ENCODE measurements around the gene HEMK1.

Gene HEMK1

DNA sequence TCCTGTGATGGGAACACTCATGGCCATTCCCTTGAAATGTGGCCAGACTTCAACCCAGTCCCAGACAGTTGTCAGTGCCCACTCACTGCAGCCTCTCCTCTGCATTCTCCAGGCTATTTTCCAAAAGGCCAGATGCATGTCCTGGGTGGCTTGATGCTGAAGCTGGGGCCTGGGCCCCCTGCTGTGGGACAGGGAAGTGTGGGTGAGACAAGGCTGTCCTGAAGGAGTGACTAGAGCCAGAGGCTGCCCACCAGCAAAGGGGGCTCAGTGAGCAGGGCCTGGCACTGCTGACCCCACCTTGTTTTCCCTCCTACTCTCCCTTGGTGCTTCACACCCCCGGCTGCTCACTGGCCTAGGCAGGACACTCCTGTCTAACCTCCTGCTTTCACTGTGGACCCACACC, 30.4 kb downstream of the HEMK1 start:
- DNase-seq (ENCODE audit: low spot score) = no peak
- no peak for FAIRE-seq

DNA sequence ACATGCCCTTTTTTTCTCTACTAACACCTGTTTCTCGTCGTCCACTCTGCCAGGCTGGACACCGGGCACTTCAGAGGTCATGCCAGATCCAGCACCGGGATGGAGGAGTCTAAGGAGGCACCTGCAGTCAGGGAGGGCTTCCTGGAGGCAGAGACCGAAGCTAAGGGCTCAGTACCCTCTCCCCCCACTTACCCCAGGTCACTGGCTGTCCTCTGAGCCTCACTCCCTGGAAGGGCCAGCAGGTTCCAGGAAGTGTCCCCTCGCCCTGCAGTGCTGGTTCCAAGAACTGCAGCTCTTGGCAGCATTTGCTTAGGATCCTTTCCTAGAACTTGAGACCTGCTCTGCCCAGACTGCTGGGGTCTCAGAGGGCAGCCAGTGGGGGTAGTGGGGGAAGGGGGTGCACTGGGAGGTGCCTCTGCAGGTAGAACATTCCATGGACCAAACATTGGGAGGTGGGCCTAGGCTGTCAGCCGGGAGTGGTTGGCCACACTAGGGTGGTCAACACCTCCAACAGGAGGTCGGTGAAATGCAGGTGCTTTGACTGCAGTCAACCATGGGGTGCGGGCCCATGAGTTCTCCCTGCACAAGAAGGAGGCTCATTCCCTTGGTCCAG, 30.9 kb downstream of the HEMK1 start:
- DNase-seq (ENCODE audit: low spot score) (no peak), FAIRE-seq (no peak)

DNA sequence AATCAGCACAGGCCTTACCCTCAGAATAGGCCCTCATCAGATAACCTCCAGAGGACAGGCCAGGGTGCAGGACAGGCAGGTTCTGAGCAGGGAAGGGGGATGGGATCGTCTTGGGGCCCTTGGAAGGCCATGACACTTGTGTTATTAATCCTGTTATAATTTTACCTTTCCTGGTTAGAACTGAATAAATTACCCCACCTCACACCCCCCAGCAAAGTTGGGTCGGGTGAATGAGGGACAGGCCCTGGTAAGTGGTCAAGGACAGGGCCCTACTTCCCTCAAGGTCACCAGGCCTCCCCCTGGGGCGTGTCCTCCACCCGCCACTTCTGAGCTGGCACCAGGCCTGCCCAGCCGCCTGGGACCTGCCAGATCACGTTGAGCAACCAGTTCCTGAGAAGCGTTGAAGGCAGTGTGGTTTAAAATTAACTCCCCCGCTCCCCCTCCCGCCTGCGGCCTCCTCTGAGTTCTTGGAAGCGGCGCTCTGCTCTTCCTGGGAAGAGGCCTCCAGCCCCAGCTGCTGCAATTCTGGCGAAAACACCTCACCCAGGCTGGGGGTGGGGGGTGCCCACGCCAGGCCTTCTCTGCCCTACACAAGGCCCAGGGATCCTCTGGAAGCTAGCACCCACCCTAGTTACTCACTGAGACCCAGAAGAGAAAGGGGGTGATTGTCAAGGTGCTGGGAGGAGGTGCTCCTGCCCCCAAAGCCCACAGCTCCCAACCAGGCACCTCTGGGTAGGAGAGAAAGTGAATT, 31.7 kb downstream of the HEMK1 start:
- FAIRE-seq (peak; percentile 90), DNase-seq (ENCODE audit: low spot score) (peak; percentile 90)

DNA sequence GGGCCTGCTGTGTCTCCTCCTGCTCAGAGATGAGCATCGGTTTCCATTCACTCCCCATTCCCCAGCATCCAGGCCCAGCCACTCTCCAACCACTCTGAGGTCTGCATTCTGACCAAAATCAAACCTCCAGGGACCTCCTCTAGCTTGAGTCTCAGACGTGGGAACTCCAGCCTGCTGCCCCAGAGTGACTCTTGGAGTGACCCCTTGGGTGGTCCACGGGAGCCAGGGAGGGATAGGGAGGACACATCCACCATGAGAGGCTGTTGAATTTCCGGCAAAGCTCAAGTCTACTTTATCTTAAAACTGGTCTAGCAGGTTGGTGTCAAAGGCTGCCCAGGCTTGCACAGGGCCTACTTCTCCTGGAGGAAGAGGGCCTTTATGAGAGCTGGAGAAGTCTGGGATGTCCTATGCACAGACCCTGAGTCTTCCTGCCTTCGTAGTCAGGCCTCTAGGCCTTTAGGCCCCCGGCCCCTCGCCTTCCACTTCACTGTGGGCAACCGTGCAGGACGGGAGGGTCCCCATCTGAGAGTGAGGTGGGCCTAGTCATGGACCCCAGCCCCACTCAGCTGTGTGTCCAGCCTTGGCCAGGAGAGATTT, 33.4 kb downstream of the HEMK1 start:
- DNase-seq (ENCODE audit: low spot score) = no peak
- FAIRE-seq = no peak

DNA sequence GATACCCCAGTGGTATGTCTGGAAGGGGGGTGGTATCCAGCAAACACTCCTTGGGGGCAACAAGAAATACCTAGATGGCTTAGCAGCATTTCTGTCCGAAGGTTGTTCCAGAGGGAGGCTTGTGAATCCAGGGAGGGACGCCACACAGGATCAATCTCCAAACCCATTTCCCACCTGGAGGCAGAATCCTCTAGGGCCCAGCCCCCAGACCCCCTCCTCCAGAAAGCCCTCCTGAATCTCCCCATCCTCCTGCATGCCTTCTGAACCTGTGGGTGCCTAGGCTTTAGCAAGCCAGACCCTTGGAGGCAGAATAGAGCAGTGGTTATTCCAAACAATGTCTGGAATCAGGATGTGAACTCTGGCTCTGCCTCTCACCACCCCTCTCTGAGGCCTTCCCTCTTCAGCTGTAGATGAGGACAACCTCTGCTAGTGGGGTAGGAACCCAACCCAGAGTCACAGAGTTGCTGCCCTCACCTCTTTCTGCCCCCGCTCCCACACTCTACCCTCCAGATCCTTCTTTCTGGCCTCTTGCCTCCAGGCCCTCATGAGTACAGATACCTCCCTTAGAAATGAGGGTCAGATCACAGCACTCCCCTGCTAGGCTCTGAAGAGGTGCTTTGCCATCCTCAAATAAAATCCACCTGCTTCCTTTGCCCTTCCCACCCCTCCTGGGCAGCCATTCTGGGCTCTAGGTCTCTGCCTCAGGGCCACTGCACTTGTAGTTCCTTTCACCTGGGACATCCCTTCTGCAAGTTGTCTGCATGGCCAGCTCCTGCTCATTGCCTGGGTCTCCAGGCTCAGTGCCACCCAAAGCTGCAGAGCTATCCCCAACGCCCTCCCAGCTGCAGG, 34.2 kb downstream of the HEMK1 start:
- DNase-seq (ENCODE audit: low spot score) (no peak), FAIRE-seq (no peak)

DNA sequence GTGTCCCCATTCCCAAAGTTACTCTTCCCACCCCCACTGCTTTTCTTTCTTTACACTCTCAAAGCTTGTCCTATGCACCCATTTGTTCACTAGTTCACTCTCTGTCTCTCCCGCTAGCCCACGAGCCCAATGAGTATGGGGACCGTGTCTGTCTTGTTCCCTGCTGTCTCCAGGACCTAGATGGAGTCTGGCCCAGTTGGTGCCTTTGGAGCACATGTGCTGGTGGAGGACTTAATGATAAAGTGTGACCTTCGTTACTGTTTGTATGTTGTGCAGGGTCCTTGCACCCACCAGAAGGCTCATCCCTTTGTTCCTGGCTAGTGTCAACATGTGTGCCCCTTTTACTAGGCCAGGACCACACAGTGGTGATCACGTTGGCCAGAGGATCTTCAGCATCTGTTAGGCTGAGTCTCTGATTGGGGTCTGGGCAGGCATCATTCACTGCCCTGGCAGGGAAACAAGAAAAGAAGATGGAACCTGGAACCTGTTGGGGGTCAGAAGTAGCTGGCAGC, 34.8 kb downstream of the HEMK1 start:
- DNase-seq (ENCODE audit: low spot score) (no peak), FAIRE-seq (no peak)

DNA sequence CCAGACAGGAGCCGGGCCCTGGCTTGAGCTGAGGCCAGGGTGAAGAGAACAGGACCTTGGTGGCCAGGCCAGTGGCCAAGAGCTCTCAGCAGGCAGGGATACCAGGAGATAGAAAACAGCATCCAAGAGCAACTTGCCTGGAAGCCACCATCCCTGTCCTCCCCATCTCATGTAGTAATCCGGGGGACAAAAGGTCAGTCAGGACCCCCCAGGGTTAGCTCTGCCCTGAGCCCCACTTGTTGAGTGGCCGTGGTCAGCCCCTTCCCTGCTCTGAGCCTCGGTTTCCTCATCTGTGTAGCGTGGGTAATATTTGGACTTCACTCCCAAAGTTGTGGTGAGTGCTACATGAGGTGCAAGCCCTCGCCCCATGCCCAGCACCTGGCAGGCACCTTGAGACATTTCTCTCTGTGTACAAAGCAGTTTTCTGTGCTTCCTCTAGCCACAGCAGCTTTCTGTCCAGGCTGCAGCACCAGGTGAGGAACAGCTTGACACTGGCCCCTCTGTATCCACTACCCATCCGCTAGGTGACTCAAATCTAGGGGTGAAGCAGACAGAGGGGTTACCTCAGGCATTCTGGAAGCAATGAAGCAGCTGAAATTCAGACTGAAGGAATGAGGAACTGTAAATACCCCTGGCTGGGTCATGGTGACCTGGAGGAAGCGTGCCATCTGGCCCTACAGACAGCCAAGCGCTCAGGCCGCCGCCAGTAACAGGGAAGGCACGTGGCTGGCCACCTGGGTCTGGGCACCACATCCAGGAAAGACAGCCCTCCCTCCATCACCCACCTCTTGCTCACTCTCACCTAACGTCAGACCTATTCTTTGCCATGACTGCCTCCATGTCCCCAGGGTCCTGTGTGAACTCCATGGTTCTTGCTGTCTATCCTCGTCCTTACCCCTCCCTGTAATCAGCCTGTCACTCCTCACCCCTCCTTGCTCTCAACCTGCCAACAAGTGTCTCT, 35.6 kb downstream of the HEMK1 start:
- FAIRE-seq (no peak), DNase-seq (ENCODE audit: low spot score) (no peak)

DNA sequence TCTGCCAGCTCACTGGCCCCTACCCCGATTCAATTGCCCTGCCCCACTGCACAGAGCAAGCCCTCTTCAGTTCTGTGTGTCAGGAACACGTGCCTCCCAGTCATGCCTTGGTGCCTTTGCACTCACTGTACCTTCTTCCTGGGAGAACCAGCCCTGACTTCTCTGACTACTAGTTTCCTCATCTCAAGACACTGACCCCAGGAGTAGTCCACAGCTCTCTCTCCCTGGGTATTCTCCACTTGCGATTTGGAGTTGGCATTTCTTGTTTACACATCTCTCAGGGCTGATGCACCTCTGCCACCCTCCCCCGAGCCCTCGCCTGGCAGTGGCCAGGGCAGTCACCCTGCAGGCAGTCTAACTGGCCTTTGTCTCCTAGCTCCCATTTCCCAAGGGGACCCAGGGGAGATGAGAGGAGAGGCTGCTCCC, 36.6 kb downstream of the HEMK1 start:
- FAIRE-seq (no peak), DNase-seq (ENCODE audit: low spot score) (no peak)

DNA sequence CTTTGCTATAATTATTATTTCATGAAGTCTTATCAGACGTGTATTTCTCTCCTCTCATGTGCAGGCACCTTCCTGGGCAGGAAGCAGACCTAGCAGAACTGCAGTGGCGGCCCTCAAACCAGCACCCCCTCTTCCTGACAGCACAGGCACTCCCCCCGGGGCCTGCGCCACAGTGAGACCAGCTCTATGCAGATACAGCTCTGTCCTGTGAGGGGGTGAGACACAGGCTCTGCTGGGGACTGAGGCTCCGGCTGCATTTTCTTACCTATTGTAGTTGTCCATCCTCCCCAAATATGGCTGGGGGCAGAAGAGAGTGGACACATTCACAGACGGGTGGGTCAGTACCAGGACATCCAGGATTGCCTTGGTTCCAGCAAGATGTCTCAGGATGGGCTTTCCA, 37.3 kb downstream of the HEMK1 start:
- no peak for FAIRE-seq
- DNase-seq (ENCODE audit: low spot score) = no peak

DNA sequence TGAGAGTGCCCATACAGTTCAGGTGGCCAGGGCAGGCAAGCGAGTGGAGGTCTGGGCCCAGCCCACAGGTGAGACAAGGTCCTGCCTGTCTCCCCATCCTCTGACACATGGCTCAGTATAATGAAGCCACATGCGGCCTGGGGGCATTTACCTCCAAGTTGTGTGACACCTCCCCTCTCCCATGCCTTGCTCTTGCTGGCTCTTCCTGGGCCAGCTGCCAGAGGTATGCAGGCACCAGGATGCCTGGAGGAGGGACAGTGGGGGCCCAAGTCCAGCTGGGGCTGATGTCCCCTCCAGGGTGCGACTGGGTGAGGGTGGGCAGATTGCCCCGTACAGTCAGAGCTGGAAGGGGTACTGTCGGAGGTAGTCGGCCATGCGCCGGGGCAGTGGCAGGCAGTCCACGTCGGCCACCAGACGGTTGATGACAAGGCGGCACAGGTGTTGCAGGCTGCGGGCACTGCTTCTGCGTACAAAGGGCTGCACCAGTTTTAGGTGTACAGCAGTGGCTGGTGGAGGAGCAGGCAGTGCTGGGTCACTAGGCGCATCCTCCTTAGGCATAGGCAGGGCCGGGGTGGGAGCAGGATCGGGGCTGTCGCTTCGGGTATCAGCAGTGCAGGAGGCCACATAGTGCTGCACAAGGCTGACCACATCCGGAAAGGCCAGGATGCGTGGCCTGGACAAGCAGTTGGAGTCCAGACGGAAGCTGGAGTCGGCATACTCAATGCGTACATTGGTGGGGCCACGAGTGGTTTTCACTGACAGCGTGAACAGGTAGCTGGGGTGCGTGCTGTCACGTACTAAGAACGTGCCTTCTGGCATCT, 38.2 kb downstream of the HEMK1 start:
- DNase-seq (ENCODE audit: low spot score) (no peak), FAIRE-seq (no peak)

DNA sequence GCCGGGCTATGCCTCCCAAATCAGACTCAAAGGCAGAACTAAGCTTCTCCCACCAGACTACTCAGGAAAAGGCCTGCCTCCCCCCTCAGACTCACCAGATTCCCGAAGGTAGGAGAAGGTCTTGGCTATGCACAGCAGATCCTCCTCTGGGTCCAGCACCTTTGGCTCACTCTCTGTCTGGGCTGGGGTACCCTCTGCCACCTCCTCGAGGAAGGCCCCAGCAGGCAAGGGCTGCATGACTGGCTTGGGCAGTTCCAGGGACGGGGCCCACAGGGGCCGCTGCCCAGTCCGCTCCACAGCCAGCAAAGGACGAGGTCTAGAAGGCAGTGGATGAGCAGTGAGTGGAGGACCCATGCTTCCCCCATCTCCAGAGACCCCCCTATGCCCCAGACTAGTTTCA, 39.0 kb downstream of the HEMK1 start:
- FAIRE-seq = no peak
- no peak for DNase-seq (ENCODE audit: low spot score)

DNA sequence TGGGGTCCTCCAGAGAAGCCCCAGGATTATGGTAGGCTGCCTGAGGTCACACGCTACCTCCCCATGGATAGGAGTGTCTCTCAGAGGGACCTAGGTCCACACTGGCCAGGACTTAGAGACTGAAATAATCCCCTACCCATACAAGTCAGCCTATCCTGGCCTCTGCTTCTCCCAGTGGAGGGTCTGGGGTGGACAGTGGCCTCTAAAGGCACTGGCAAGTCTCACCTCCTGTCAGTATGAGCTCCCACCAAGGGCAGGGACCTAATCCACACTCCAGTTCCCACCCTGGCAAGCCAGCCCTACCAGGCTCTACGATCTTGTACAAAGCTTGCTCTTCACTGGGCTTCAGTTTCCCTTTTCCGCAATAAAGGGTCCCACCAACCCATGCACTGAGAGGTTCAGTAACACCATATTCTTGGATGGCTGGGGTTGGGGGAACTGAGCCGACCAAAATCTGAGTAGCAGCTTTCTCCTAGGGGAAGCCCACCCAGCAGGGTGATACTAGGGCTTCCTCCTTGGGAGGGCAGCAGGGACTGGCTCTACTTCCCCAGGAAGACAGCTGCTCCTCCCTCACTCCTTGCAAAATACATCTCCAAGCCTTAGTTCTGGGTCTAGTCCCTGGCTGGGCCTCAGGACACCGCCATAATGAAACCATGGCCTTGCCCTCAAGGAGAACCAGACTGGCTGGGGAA, 39.9 kb downstream of the HEMK1 start:
- DNase-seq (ENCODE audit: low spot score) (no peak), FAIRE-seq (no peak)

DNA sequence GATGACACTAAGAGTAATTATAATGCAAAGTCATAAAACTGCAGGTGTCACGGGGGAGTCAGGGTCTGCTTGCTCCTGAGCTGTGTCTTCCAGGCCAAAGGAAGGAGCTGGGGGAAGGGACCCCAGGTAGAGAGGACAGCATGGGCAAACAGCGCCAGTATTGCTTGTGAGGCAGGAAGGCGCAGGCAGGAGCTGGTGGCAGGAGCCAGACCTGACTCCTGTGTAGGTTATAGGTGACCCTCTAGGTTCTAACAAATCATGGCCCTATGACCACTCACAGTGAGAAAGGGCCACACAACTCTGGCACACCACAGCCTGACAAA, 40.4 kb downstream of the HEMK1 start:
- DNase-seq (ENCODE audit: low spot score) = no peak
- FAIRE-seq = no peak

DNA sequence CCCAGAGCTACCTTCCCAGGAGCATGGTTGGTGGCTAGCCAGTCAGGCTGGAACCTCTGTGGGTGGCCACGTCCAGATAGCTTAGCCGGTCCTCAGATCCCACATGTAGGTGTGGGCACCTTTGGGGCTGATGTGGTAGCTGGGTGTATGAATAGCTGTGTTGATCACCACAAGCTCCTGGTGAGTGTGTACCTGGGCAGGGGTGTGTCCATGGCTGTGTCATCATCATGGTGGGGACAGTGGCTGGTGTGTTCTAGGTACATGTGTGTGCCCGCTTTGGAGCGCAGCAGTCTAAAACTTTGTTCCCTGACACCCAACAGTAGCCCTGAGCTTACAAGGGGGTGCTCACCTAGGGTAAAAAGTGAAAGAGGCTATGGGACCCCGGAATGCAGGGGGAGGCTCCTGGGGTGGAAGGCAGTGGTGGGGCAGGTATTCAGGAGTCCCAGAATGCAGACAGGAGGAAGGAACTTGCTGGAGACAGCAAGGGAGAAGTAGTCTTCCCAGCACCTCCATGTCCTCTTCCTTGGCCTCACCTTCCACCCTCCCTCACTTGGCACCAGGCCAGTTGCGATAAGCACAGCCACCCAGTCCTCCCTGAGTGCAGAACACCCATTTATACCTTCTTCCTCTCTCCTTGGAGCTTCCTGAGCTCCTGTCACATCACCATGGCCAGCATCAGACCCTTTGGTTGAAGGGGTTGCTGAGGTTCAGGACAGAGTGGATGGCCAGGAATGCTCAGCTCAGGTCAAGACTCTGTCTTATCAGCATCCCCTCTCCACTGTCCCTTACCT, 41.1 kb downstream of the HEMK1 start:
- FAIRE-seq (no peak), DNase-seq (ENCODE audit: low spot score) (no peak)

DNA sequence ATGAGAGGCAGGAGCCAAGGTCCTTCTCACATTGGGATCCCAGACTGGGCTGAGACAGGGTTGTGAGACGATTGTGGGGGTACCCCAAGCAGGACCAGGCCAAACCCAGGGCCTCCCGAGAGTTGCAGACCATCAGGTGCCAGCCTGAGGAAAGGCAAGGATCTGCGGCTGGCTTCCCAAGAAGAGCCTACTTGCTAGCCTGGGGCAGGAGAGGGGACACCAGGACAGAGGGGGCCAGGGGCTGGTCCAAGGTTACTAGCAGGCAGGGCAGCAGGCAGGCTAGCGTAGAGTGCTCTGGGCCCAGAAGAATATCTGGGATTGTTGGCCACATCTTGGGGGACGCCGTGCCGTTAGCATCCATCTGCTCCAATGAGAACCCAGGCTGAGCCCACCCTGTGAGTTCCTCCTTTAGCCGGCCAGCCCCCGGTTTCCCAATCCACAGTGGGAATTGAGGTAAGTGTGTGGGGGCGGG, 41.7 kb downstream of the HEMK1 start:
- no peak for DNase-seq (ENCODE audit: low spot score)
- no peak for FAIRE-seq

DNA sequence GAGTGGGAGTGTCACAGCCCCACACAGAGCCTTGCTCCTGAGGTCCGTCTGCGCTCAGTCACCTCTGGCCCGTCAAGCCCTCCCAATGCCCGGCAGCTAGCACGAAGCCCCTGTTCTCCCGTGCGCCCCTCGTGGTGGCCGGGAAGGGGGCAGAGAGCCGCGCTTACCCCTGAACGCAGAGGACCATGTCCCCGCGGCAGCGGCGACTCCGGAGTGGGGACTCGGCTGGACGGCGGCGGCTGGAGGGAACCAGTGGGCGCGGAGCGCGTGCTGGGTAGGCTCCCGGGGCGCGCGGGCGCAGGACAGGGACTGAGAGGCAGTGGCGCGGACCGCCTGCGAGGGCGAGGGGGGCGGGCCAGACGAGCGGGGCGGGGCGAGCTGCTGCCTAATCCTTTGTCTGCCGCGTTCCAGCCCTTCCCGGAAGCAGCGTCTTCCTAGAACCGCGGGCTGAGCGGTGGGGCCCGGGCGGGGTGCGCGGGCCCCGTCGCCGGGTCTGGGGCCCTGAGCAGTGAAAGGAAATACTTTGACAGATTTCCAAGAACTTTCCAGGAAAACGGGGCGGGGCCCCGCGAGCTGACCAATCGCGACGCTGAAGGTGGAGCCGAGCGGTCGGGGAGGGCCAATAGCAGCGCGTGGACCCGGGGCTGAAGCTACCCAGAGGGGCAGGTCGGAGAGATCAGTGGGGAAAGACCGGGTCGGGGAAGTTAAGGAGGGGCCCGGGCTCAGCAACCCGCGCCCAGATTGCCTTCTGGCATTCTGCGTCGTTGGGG, 42.3 kb downstream of the HEMK1 start, which contains the start of gene CISH:
Gene CISH (minus strand): TSS at position 311 of the 770 bp plus-strand sequence. CDS start 124 bp downstream, at position 187.
- peak; percentile 44 for FAIRE-seq
- DNase-seq (ENCODE audit: low spot score) = peak; percentile 75

DNA sequence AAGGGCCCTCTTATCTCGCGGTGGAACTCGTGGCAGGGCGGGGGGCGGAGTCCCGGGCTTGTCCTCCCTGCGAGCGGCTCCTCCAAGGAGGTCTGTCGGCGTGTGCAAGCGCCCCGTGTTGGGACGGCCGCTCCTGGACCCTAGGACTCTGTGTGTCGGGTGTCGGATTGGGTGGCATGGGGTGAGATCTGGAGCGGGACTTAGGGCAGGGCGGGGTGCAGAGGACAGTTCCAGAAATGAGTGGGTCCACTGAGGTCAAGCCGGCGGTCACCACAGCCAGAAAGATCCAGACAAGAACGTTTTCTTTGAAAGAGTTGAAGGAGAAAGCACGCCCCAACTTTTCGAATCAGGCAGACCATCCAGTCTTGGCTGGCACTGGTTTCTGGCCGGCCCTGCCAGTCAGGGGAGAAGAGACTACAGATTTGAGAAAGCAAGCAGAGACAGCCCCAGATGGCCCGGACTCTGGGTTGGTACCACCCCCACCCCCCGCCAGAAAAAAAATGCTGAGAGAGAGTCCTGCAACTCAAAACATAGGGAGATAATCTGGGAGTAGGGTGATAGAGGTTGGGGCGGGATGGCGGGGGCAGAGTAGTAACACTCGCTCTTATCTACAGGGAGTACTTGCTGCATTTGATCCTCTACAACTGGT, 43.0 kb downstream of the HEMK1 start:
- FAIRE-seq (no peak), DNase-seq (ENCODE audit: low spot score) (no peak)

Data from RCC 7860 (cell line).